ENCODE results near the gene OSBPL5.

- TF ChIP-seq CTCF (IDR thresholded peaks at IDR 0.05) (no peak), POLR2AphosphoS5 (IDR thresholded peaks at IDR 0.05) (no peak), EP300 (IDR thresholded peaks at IDR 0.05) (no peak)
Measured at GRCh38 chr11:3139481-3140290, 25.4 kb downstream of the OSBPL5 start.
